ENCODE measurements around the gene TSC2.

GRCh38 chr16:2015117-2015946 lies 32.5 kb upstream of the TSC2 start:
- TF ChIP-seq POLR2A (IDR thresholded peaks at IDR 0.05; ENCODE audit: low read depth, low read length), result no peak
- TF ChIP-seq POLR2AphosphoS5 (IDR thresholded peaks at IDR 0.05; ENCODE audit: insufficient read depth, low read depth, low read length), result no peak
- TF ChIP-seq, protein P1, sequence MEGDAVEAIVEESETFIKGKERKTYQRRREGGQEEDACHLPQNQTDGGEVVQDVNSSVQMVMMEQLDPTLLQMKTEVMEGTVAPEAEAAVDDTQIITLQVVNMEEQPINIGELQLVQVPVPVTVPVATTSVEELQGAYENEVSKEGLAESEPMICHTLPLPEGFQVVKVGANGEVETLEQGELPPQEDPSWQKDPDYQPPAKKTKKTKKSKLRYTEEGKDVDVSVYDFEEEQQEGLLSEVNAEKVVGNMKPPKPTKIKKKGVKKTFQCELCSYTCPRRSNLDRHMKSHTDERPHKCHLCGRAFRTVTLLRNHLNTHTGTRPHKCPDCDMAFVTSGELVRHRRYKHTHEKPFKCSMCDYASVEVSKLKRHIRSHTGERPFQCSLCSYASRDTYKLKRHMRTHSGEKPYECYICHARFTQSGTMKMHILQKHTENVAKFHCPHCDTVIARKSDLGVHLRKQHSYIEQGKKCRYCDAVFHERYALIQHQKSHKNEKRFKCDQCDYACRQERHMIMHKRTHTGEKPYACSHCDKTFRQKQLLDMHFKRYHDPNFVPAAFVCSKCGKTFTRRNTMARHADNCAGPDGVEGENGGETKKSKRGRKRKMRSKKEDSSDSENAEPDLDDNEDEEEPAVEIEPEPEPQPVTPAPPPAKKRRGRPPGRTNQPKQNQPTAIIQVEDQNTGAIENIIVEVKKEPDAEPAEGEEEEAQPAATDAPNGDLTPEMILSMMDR (IDR thresholded peaks at IDR 0.05; ENCODE audit: extremely low read depth in 1 of 2, insufficient read depth in 1 of 2, low read depth in 1 of 2, low read length in 2 of 2), result no peak
- no peak for TF ChIP-seq MAX (IDR thresholded peaks at IDR 0.05; ENCODE audit: insufficient read depth, insufficient read length)

Data from endothelial cell of umbilical vein (primary cell).